ENCODE results near the gene GPATCH1.
"Not testable (repeated sequence)": the region's sequence is repeated elsewhere in the genome, so short reads cannot be mapped to it uniquely, and the experiment has no call there.

Gene GPATCH1

GRCh38 chr19:33132425-33132824 lies 51.4 kb downstream of the GPATCH1 start:
- in situ Hi-C loops (cut with HindIII; ENCODE audit: low pct_unique_long_range_greater_than_20kb, low sequenced_read_pairs): no loop called here

GRCh38 chr19:33133438-33134031 lies 52.6 kb downstream of the GPATCH1 start:
- no peak for TF ChIP-seq JUND (IDR thresholded peaks at IDR 0.05; ENCODE audit: low read depth)
- DNase-seq (ENCODE audit: low read depth in 1 of 2, low spot score in 1 of 2): peak in 1 of 2 experiments; percentile 9
- in situ Hi-C loops (cut with HindIII; ENCODE audit: low pct_unique_long_range_greater_than_20kb, low sequenced_read_pairs): no loop called here

More at GRCh38 chr19:33132425-33132824, 51.4 kb downstream of the GPATCH1 start:
- DNase-seq (ENCODE audit: low read depth in 1 of 2, low spot score in 1 of 2): no peak
- TF ChIP-seq JUND (IDR thresholded peaks at IDR 0.05; ENCODE audit: low read depth): no peak

- in situ Hi-C loops (cut with HindIII; ENCODE audit: low pct_unique_long_range_greater_than_20kb, low sequenced_read_pairs): no loop called here
- DNase-seq (ENCODE audit: low read depth in 1 of 2, low spot score in 1 of 2): no peak
- no peak for TF ChIP-seq JUND (IDR thresholded peaks at IDR 0.05; ENCODE audit: low read depth)
Observed at GRCh38 chr19:33134571-33135041, 53.6 kb downstream of the GPATCH1 start.

GRCh38 chr19:33139165-33139564 lies 58.2 kb downstream of the GPATCH1 start:
- no peak for DNase-seq (ENCODE audit: low read depth in 1 of 2, low spot score in 1 of 2)
- in situ Hi-C loops (cut with HindIII; ENCODE audit: low pct_unique_long_range_greater_than_20kb, low sequenced_read_pairs): no loop called here
- TF ChIP-seq JUND (IDR thresholded peaks at IDR 0.05; ENCODE audit: low read depth): no peak

GRCh38 chr19:33143897-33144405 lies 63.0 kb downstream of the GPATCH1 start:
- in situ Hi-C loops (cut with HindIII; ENCODE audit: low pct_unique_long_range_greater_than_20kb, low sequenced_read_pairs): no loop called here
- TF ChIP-seq JUND (IDR thresholded peaks at IDR 0.05; ENCODE audit: low read depth): no peak
- peak; percentile 54 to 58 for DNase-seq (ENCODE audit: low read depth in 1 of 2, low spot score in 1 of 2)

GRCh38 chr19:33146209-33146608 lies 65.2 kb downstream of the GPATCH1 start:
- TF ChIP-seq JUND (IDR thresholded peaks at IDR 0.05; ENCODE audit: low read depth): no peak
- in situ Hi-C loops (cut with HindIII; ENCODE audit: low pct_unique_long_range_greater_than_20kb, low sequenced_read_pairs): no loop called here
- DNase-seq (ENCODE audit: low read depth in 1 of 2, low spot score in 1 of 2): no peak

- in situ Hi-C loops (cut with HindIII; ENCODE audit: low pct_unique_long_range_greater_than_20kb, low sequenced_read_pairs): no loop called here
- DNase-seq (ENCODE audit: low read depth in 1 of 2, low spot score in 1 of 2): no peak
- no peak for TF ChIP-seq JUND (IDR thresholded peaks at IDR 0.05; ENCODE audit: low read depth)
Observed at GRCh38 chr19:33147538-33147937, 66.6 kb downstream of the GPATCH1 start.

GRCh38 chr19:33150852-33151518 lies 70.0 kb downstream of the GPATCH1 start:
- in situ Hi-C loops (cut with HindIII; ENCODE audit: low pct_unique_long_range_greater_than_20kb, low sequenced_read_pairs): no loop called here
- TF ChIP-seq JUND (IDR thresholded peaks at IDR 0.05; ENCODE audit: low read depth): no peak
- DNase-seq (ENCODE audit: low read depth in 1 of 2, low spot score in 1 of 2): peak in 1 of 2 experiments; percentile 3

GRCh38 chr19:33152176-33152575 lies 71.2 kb downstream of the GPATCH1 start:
- no peak for TF ChIP-seq JUND (IDR thresholded peaks at IDR 0.05; ENCODE audit: low read depth)
- in situ Hi-C loops (cut with HindIII; ENCODE audit: low pct_unique_long_range_greater_than_20kb, low sequenced_read_pairs): no loop called here
- DNase-seq (ENCODE audit: low read depth in 1 of 2, low spot score in 1 of 2): no peak

GRCh38 chr19:33152625-33153024 lies 71.6 kb downstream of the GPATCH1 start:
- in situ Hi-C loops (cut with HindIII; ENCODE audit: low pct_unique_long_range_greater_than_20kb, low sequenced_read_pairs); DNase-seq (ENCODE audit: low read depth in 1 of 2, low spot score in 1 of 2): not testable (repeated sequence)

- in situ Hi-C loops (cut with HindIII; ENCODE audit: low pct_unique_long_range_greater_than_20kb, low sequenced_read_pairs); DNase-seq (ENCODE audit: low read depth in 1 of 2, low spot score in 1 of 2): not testable (repeated sequence)
Observed at GRCh38 chr19:33154313-33154712, 73.3 kb downstream of the GPATCH1 start.

- in situ Hi-C loops (cut with HindIII; ENCODE audit: low pct_unique_long_range_greater_than_20kb, low sequenced_read_pairs): no loop called here
- DNase-seq (ENCODE audit: low read depth in 1 of 2, low spot score in 1 of 2): no peak
Observed at GRCh38 chr19:33156334-33156733, 75.4 kb downstream of the GPATCH1 start.

GRCh38 chr19:33157906-33158305 lies 76.9 kb downstream of the GPATCH1 start:
- no peak for DNase-seq (ENCODE audit: low read depth in 1 of 2, low spot score in 1 of 2)
- TF ChIP-seq JUND (IDR thresholded peaks at IDR 0.05; ENCODE audit: low read depth): no peak
- in situ Hi-C loops (cut with HindIII; ENCODE audit: low pct_unique_long_range_greater_than_20kb, low sequenced_read_pairs): no loop called here

More at GRCh38 chr19:33156334-33156733, 75.4 kb downstream of the GPATCH1 start:
- TF ChIP-seq JUND (IDR thresholded peaks at IDR 0.05; ENCODE audit: low read depth): no peak

Measured in T47D (cell line).